Thyroid gland (tissue), 4 donors: Measurements from ENCODE around the gene BMP8A.

ENCODE experiments used
- CTCF ChIP-seq, 6 experiments: fragments of 200-600 bp in 3 of 6; fragments of 450-650 bp in 3 of 6; sonication (generic) in 3 of 6; IDR thresholded peaks; one replicate each; pipeline ENCODE4 v1.5.1; 2016 to 2019; ENCODE audit warnings: antibody characterized with exemption in 6 of 6, mild to moderate bottlenecking in 2 of 6, inconsistent platforms in 1 of 6, moderate library complexity in 1 of 6
- POLR2A ChIP-seq, 2 donors: fragments of 450-650 bp; IDR thresholded peaks; one replicate each; pipeline ENCODE4 v1.6.1; 2017; ENCODE audit warnings: antibody characterized with exemption in 2 of 2, mild to moderate bottlenecking in 2 of 2, moderate library complexity in 1 of 2

DNA sequence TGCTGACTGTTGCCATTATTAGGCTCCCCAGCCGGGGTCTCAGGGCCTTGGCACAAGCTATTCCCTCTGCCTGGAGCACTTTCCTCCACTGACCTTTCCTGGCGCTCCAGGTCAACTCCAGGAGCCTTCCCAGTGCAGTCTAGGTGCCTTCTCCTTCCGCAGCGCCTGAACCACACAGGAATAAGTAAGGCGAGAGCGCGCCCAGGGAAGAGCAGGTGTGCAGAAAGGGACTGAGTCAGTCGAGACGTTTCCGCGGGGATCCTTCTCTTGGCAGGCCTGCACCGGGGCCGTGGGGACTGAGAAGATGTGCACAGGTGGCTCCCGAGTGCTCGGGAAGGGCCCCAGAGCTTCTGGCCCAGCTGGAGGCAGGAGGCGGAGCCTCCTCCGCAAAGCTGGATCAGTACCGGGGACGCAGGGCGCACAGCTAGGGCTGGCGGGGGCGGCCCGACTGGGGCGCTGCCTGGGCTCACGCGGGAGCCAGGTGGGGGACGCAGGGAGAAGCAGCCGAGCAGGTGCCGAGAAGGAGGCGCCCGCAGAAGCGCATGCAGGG is 765 bp upstream of the BMP8A start:
- no peak for TF ChIP-seq CTCF (IDR thresholded peaks at IDR 0.05)
- no peak for TF ChIP-seq POLR2A (IDR thresholded peaks at IDR 0.05)
